GM12878 (cell line): ENCODE data around the gene ANK2. TPM values are rescaled to one million over a fixed set of nuclear protein-coding genes. Genes with fewer than 3 reads are reported as not detected.

Experiments
- ATAC-seq: fragments of 200-7000 bp; cut with Tn5 transposase; 3 replicates; pipeline ENCODE4 v1.9.1; 2020; ENCODE audit warnings: mild to moderate bottlenecking, moderate library complexity
- BruUV-seq: library from RNA; stranded (reverse); fragments of 400-500 nt; replicated peaks from 2 replicates; lab custom pipeline; 2021; lab: Mats Ljungman, UMichigan
- CTCF ChIA-PET: fragments of 300-600 bp; sonication (Branson Sonifier 250); formaldehyde crosslinking; extraction: SDS; loops from one replicate; lab custom pipeline; 2021; ENCODE audit warnings: inconsistent platforms; lab: Yijun Ruan, JAX
- POLR2A ChIA-PET: fragments of 350-600 bp; formaldehyde crosslinking; extraction: SDS; loops from one replicate; lab custom pipeline; 2021; ENCODE audit warnings: inconsistent platforms; lab: Charles Lee
- RAD21 ChIA-PET: fragments of 300-600 bp; sonication (Branson Sonifier 250); formaldehyde crosslinking; loops from one replicate; lab custom pipeline; 2023; ENCODE audit warnings: antibody characterized with exemption; ENCODE audit not compliant: unreplicated experiment; lab: Charles Lee
- SMC1A ChIA-PET: fragments of 300-600 bp; sonication (Branson Sonifier 250); formaldehyde crosslinking; loops from one replicate; lab custom pipeline; 2023; ENCODE audit not compliant: unreplicated experiment, uncharacterized antibody; lab: Charles Lee
- DNase-seq: peaks from one replicate; pipeline ENCODE4 v3.0.0-alpha.2; 2011; ENCODE audit warnings: low read depth, low spot score
- FAIRE-seq: peaks from 3 replicates; lab custom pipeline; 2011; peaks lifted over from hg19 to GRCh38; lab: Jason Lieb, UNC
- H2AFZ ChIP-seq: 2 replicates; pipeline ENCODE4 v1.6.0; 2011; ENCODE audit warnings: low read depth, low read length, control low read depth; ENCODE audit not compliant: control insufficient read depth
- H3K27ac ChIP-seq: 2 replicates; pipeline ENCODE4 v1.5.1; 2011; ENCODE audit warnings: control low read depth; ENCODE audit not compliant: control insufficient read depth, insufficient read depth
- H3K27me3 ChIP-seq, 2 experiments: replicated peaks in 1 of 2; 2 replicates each; pipeline versions ENCODE4 v1.6.0 to v1.6.1; 2011; ENCODE audit warnings: low read length in 1 of 2; ENCODE audit not compliant: control insufficient read depth in 2 of 2, insufficient read depth in 2 of 2
- H3K36me3 ChIP-seq, 2 experiments: 2 replicates each; pipeline ENCODE4 v1.5.1; 2011; ENCODE audit warnings: low read length in 1 of 2; ENCODE audit not compliant: control insufficient read depth in 2 of 2, insufficient read depth in 2 of 2
- H3K4me1 ChIP-seq: 2 replicates; pipeline ENCODE4 v1.6.1; 2011; ENCODE audit warnings: mild to moderate bottlenecking, low read length, moderate library complexity, mixed read lengths; ENCODE audit not compliant: control insufficient read depth, insufficient read depth
- H3K4me2 ChIP-seq: 2 replicates; pipeline ENCODE4 v1.6.0; 2011; ENCODE audit warnings: control low read depth; ENCODE audit not compliant: control insufficient read depth, insufficient read depth
- H3K4me3 ChIP-seq: fragments of 200-600 bp; sonication (generic); 2 replicates; pipeline ENCODE4 v1.5.1; 2016
- H3K79me2 ChIP-seq: 2 replicates; pipeline ENCODE4 v1.6.0; 2011; ENCODE audit warnings: low read length; ENCODE audit not compliant: control insufficient read depth, insufficient read depth
- H3K9ac ChIP-seq: 2 replicates; pipeline ENCODE4 v1.8.0; 2011; ENCODE audit warnings: low read length, control low read depth, mixed read lengths; ENCODE audit not compliant: control insufficient read depth, insufficient read depth
- H3K9me3 ChIP-seq: replicated peaks from 3 replicates; pipeline ENCODE4 v1.5.1; 2011; ENCODE audit warnings: mild to moderate bottlenecking, low read length; ENCODE audit not compliant: control insufficient read depth, insufficient read depth
- H4K20me1 ChIP-seq: 2 replicates; pipeline ENCODE4 v1.6.0; 2011; ENCODE audit not compliant: control insufficient read depth, insufficient read depth
- BCLAF1 ChIP-seq: fragments of 450-650 bp; IDR thresholded peaks from 2 replicates; pipeline ENCODE4 v1.6.1; 2017; ENCODE audit warnings: antibody characterized with exemption, mild to moderate bottlenecking, moderate library complexity
- CTCF ChIP-seq, 3 experiments: IDR thresholded peaks in 2 of 3; conservative IDR thresholded peaks in 1 of 3; 2 replicates each; pipeline ENCODE4 v1.5.1; 2011; ENCODE audit warnings: low read depth in 3 of 3, low read length in 3 of 3, mild to moderate bottlenecking in 3 of 3, control low read depth in 2 of 3, moderate library complexity in 2 of 3, inconsistent platforms in 1 of 3, mixed read lengths in 1 of 3; ENCODE audit not compliant: control insufficient read depth in 2 of 3, insufficient read depth in 1 of 3; ENCODE audit errors: extremely low read depth in 1 of 3
- MEF2B ChIP-seq: fragments of 450-650 bp; IDR thresholded peaks from 2 replicates; pipeline ENCODE4 v1.6.1; 2018; ENCODE audit warnings: mild to moderate bottlenecking, moderate library complexity; ENCODE audit not compliant: partially characterized antibody, poor library complexity, severe bottlenecking
- MLLT1 ChIP-seq: fragments of 450-650 bp; IDR thresholded peaks from 2 replicates; pipeline ENCODE4 v1.6.1; 2016; ENCODE audit warnings: mild to moderate bottlenecking
- NRF1 ChIP-seq: conservative IDR thresholded peaks from 2 replicates; pipeline ENCODE4 v1.6.1; 2011; ENCODE audit warnings: mild to moderate bottlenecking, low read depth, low read length, improper control_type of control experiment
- RAD21 ChIP-seq: IDR thresholded peaks from 2 replicates; pipeline ENCODE4 v1.6.1; 2011; ENCODE audit warnings: mild to moderate bottlenecking, low read depth, low read length, moderate library complexity; ENCODE audit not compliant: insufficient read depth
- SMC3 ChIP-seq: IDR thresholded peaks from 2 replicates; pipeline ENCODE4 v1.6.1; 2011; ENCODE audit warnings: low read length, improper control_type of control experiment, borderline replicate concordance
- TCF12 ChIP-seq: IDR thresholded peaks from 2 replicates; pipeline ENCODE4 v1.6.1; 2011; ENCODE audit warnings: low read depth, mild to moderate bottlenecking, low read length
- ZBED1 ChIP-seq: IDR thresholded peaks from 2 replicates; pipeline ENCODE4 v1.6.1; 2016; ENCODE audit warnings: borderline replicate concordance
- ZNF687 ChIP-seq: fragments of 450-650 bp; IDR thresholded peaks from 2 replicates; pipeline ENCODE4 v1.6.1; 2017; ENCODE audit warnings: mild to moderate bottlenecking, moderate library complexity
- WGBS: methylation state at CpG from one replicate; pipeline ENCODE4 v1.1.6; 2016; ENCODE audit warnings: low lambda C conversion rate; ENCODE audit not compliant: insufficient replicate concordance, insufficient coverage; ENCODE audit errors: missing lambda C conversion rate; 5-methylcytosine and 5-hydroxymethylcytosine counted together
- in situ Hi-C: fragments of 300-500 bp; cut with MboI; formaldehyde crosslinking; loops from 9 replicates; pipeline ENCODE4 v1.14.3; 2018; ENCODE audit warnings: mixed read lengths
- intact Hi-C: fragments of 100-400 bp; cut with micrococcal nuclease; formaldehyde crosslinking; loops from one replicate; pipeline ENCODE4 v1.14.2; 2022; ENCODE audit not compliant: unreplicated experiment
- polyA plus RNA-seq, 11 experiments: library from polyadenylated mRNA; depleted of rRNA in 4 of 11; unstranded in 6 of 11; stranded (reverse) in 5 of 11; fragments of >200 nt; fragmentation: Nextera tagmentation in 4 of 11; fragmentation: Illumina TruSeq in 1 of 11; extraction: Ambion mirVana in 4 of 11; extraction: Trizol in 1 of 11; gene quantifications; 1 replicate in 1 of 11; 2 replicates in 10 of 11; pipeline versions ENCODE4 v1.2.1 to v1.2.3, GENCODE V29; 2011 to 2016; ENCODE audit warnings: inconsistent platforms in 2 of 11, missing spikeins in 2 of 11, low read depth in 1 of 11
- total RNA-seq, 4 experiments: library from RNA; depleted of rRNA in 3 of 4; stranded (reverse); fragments of >200 nt in 3 of 4; fragmentation: Illumina TruSeq in 1 of 4; extraction: Trizol in 1 of 4; gene quantifications; 2 replicates each; pipeline versions ENCODE4 v1.2.1 to v1.2.3, GENCODE V29; 2013 to 2021

The ANK2 gene
- total and polyA plus RNA-seq, 10 of the 15 experiments (the other 5 are each of a cell fraction or from before 2014, with no cell fraction given): 1.6 to 13.0 (median 4.1) TPM

GRCh38 chr4:113356453-113356852 lies 307.0 kb downstream of the ANK2 start (continued):
- TF ChIP-seq BCLAF1 (no peak), MEF2B (no peak)

GRCh38 chr4:113358784-113359183 lies 309.3 kb downstream of the ANK2 start:
- H3K4me2 ChIP-seq: no peak overlapping the region
- H3K9ac ChIP-seq: no peak overlapping the region
- no peaks in the 10 kb centered on the region for H3K79me2 ChIP-seq
- H3K27ac ChIP-seq: no peak overlapping the region
- ChIA-PET CTCF (interaction anchor here (1.0 kb wide), 1 partner anchor 1026 kb away, joined by 3 read pairs; no protein-coding TSS in a partner anchor), SMC1A (interaction anchor here (1.3 kb wide), 1 partner anchor 29 kb away, joined by 4 read pairs; no protein-coding TSS in a partner anchor), POLR2A (no interaction called here), RAD21 (no interaction called here)
- H2AFZ ChIP-seq: no peak overlapping the region
- in situ Hi-C loops: no loop called here
- intact Hi-C loops: loop anchor here (5.0 kb wide), 1 partner anchor 41 kb away; no protein-coding TSS in a partner anchor
- no peak overlapping the region for H3K4me3 ChIP-seq
- no peak for FAIRE-seq
- 41% methylated on average over 5 of the region's 5 CpGs for WGBS
- peaks cover 14% of the 10 kb centered on the region for H3K4me1 ChIP-seq
- no peaks in the 10 kb centered on the region for H3K36me3 ChIP-seq
- ATAC-seq: no peak
- no peaks in the 10 kb centered on the region for H4K20me1 ChIP-seq
- no TSS peak for BruUV-seq
- H3K9me3 ChIP-seq: peaks cover 11% of the 10 kb centered on the region; the same call in 1 of the 3 replicates
- DNase-seq: no peak
- no peaks in the 10 kb centered on the region for H3K27me3 ChIP-seq
- TF ChIP-seq RAD21 (peak; percentile 15; the same call in 1 of the 2 replicates), ZNF687 (no peak), CTCF (IDR thresholded peaks at IDR 0.05 in 2 of 3, conservative IDR thresholded peaks at IDR 0.05 in 1 of 3; ENCODE audit: control insufficient read depth in 2 of 3, extremely low read depth in 1 of 3, insufficient read depth in 1 of 3, low read depth in 3 of 3, low read length in 3 of 3) (peak; percentile 15 to 30 (median 28); a peak in 2 of 6 replicates), TCF12 (no peak), ZBED1 (no peak), NRF1 (no peak), SMC3 (0 out of 2 replicates have a peak, but pooled peaks have one; percentile 5), MLLT1 (no peak)
